GM12801 (cell line): Measurements from ENCODE around the gene RASA3.

Experiments used
- CTCF ChIP-seq: IDR thresholded peaks from one replicate; pipeline ENCODE4 v1.5.1; 2011; ENCODE audit warnings: control low read depth; ENCODE audit not compliant: insufficient read length; ENCODE audit errors: extremely low read depth

Gene RASA3

GRCh38 chr13:114101358-114102130 lies 30.9 kb downstream of the RASA3 start:
- no peak for TF ChIP-seq CTCF

GRCh38 chr13:114100446-114101357 lies 31.7 kb downstream of the RASA3 start:
- TF ChIP-seq CTCF, result no peak

- TF ChIP-seq CTCF, result no peak
Measured at GRCh38 chr13:114099918-114100445, 32.4 kb downstream of the RASA3 start.

- TF ChIP-seq CTCF, result no peak
Measured at GRCh38 chr13:114099191-114099590, 33.2 kb downstream of the RASA3 start.

GRCh38 chr13:114097893-114098688 lies 34.3 kb downstream of the RASA3 start:
- no peak for TF ChIP-seq CTCF

- no peak for TF ChIP-seq CTCF
Measured at GRCh38 chr13:114097212-114097892, 35.1 kb downstream of the RASA3 start.
